Skeletal muscle satellite cell (primary cell): ENCODE measurements around the gene ORM2.

Experiments used
- H3K27me3 ChIP-seq: 2 replicates; pipeline ENCODE4 v1.7.0; 2013; ENCODE audit warnings: low read length; ENCODE audit not compliant: control insufficient read depth, insufficient read depth
- H3K36me3 ChIP-seq: 2 replicates; pipeline ENCODE4 v1.7.0; 2013; ENCODE audit warnings: mild to moderate bottlenecking, control low read depth, low read length; ENCODE audit not compliant: insufficient read depth
- H3K4me1 ChIP-seq: 2 replicates; pipeline ENCODE4 v1.7.0; 2013; ENCODE audit warnings: low read length; ENCODE audit not compliant: control insufficient read depth, insufficient read depth
- H3K4me2 ChIP-seq: 2 replicates; pipeline ENCODE4 v1.7.0; 2013; ENCODE audit warnings: mild to moderate bottlenecking, low read length
- H3K4me3 ChIP-seq: 2 replicates; pipeline ENCODE4 v1.7.0; 2013; ENCODE audit warnings: low read length
- H3K9ac ChIP-seq: 2 replicates; pipeline ENCODE4 v1.7.0; 2013; ENCODE audit warnings: mild to moderate bottlenecking, low read depth, low read length, moderate library complexity
- H3K9me3 ChIP-seq: replicated peaks from 2 replicates; pipeline ENCODE4 v1.7.0; 2013; ENCODE audit warnings: mild to moderate bottlenecking, control low read depth, low read length

Gene ORM2

GRCh38 chr9:114287001-114287762, 42.5 kb upstream of the ORM2 start:
- H3K9ac ChIP-seq, result no peak overlapping the region
- no peak overlapping the region for H3K4me3 ChIP-seq
- H3K36me3 ChIP-seq, result peaks cover 3% of the 10 kb centered on the region
- no peaks in the 10 kb centered on the region for H3K9me3 ChIP-seq
- no peak overlapping the region for H3K4me2 ChIP-seq
- H3K4me1 ChIP-seq, result peaks cover 30% of the 10 kb centered on the region
- H3K27me3 ChIP-seq, result no peaks in the 10 kb centered on the region

DNA sequence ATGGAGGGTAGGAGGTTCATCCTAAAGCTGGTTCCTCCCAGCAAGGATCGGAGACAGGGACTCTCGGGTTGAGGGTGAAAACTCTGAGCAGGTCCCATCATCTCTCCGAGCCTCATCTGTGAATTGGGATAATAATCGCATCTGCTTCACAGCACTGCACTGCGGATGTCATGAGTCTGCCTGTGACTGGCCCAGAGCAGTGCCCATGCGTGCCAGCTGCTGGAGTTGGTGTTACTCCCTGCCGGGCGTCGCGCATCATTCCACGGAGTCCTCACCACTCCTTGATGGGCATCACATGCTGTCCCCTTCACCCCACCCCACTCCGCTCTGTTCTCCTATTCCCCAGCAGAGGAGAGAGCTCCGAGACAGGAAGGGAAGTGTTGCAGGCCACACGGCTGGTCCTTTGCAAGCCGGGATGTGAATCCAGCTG, 41.9 kb upstream of the ORM2 start:
- Histone ChIP-seq H3K36me3 (peaks cover 7% of the 10 kb centered on the region), H3K4me3 (no peak overlapping the region), H3K4me1 (peaks cover 32% of the 10 kb centered on the region), H3K9ac (no peak overlapping the region), H3K9me3 (no peaks in the 10 kb centered on the region), H3K27me3 (no peaks in the 10 kb centered on the region), H3K4me2 (peak overlapping the region; percentile 1)

DNA sequence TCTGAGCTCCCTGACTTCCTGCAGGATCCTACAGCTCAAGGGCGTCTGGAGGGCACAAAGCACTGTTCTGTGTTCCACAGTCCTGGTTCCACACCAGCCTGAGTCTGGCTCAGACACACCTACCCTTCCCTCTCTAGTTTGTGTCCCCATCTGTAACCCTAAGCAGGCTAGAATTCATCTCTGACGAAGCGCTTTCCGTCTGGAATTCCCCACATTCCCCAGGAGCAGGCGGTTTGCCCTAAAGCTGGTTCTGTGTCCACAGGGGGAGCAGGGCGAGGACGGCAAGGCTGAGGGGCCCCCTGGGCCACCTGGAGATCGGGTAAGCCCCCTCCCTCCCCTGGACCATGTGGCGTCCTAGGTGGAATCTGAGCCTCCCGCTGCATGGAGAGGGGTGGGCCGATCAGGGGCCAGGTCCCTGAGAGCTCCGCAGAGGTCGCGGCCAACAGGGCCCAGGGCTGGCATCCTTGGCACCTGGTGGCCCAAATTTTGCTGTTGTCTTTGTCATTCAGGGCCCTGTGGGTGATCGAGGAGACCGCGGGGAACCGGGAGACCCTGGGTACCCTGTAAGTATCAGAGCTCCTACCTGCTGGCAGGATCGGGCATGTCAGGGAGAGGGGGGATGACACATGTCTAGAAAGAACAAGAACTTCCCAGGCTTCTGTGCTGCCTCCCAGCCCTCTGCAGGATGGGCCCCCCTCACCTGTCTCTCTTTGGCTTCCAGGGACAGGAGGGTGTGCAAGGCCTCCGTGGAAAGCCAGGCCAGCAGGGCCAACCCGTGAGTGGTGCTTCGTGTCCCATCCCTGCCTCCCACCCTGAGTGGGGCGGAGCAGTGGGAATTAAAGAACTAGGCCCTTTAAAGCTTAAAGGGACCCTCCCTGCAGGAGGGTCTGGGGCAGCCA, 41.2 kb upstream of the ORM2 start:
- Histone ChIP-seq H3K9me3 (no peaks in the 10 kb centered on the region), H3K9ac (no peak overlapping the region), H3K36me3 (peaks cover 7% of the 10 kb centered on the region), H3K4me1 (peaks cover 29% of the 10 kb centered on the region), H3K27me3 (no peaks in the 10 kb centered on the region), H3K4me3 (no peak overlapping the region), H3K4me2 (peak overlapping the region; percentile 1)

- H3K9me3 ChIP-seq, result no peaks in the 10 kb centered on the region
- H3K4me2 ChIP-seq, result no peak overlapping the region
- peaks cover 7% of the 10 kb centered on the region for H3K36me3 ChIP-seq
- peaks cover 29% of the 10 kb centered on the region for H3K4me1 ChIP-seq
- no peak overlapping the region for H3K4me3 ChIP-seq
- no peaks in the 10 kb centered on the region for H3K27me3 ChIP-seq
- H3K9ac ChIP-seq, result no peak overlapping the region
Observed at GRCh38 chr9:114289106-114289505, 40.6 kb upstream of the ORM2 start.

DNA sequence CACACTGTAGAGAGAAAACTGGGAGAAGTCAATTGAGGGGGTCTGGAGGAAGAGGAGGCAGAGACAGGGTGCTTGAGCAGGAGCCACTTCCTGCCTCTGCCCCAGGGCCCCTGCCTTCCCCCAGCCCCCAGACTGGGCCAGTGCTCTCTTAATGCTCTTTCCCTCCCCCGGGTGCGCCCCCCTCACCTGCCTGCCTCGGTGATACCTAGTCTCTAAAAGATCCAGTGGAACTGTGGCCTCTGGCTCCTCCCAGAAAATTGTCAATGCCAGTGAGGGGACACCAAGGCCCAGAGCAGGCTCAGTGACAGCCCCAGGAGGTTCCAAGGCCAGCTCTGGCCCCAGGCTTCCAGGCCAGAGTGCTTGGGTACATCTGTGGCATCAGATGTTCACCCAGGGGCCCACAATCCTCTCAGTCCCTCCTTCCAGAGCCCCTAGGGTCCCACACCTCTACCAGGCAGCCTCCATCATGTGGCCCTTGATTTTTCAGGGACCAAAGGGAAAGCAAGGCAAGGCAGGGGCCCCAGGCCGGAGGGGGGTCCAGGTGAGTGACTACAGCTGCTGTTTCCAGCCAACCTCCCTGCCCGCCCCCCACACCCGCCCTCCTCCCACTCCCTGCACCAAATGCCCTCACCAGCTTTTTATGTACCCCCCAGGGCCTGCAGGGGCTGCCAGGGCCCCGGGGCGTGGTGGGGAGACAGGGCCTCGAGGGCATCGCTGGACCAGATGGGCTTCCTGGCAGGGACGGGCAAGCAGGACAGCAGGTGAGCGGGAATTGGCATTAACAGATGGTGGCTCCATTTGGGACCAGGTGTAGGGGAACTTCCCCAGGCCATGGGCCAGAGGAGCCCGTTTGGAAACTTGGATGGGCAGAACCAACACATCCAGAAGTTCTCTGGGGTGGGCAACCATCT, 39.8 kb upstream of the ORM2 start:
- Histone ChIP-seq H3K4me1 (peaks cover 29% of the 10 kb centered on the region), H3K36me3 (peaks cover 14% of the 10 kb centered on the region), H3K27me3 (no peaks in the 10 kb centered on the region), H3K9me3 (peaks cover 4% of the 10 kb centered on the region), H3K4me2 (no peak overlapping the region), H3K9ac (no peak overlapping the region), H3K4me3 (no peak overlapping the region)

GRCh38 chr9:114290561-114290986, 39.1 kb upstream of the ORM2 start:
- Histone ChIP-seq H3K4me1 (peaks cover 23% of the 10 kb centered on the region), H3K4me2 (no peak overlapping the region), H3K9me3 (peaks cover 4% of the 10 kb centered on the region), H3K9ac (no peak overlapping the region), H3K36me3 (peaks cover 20% of the 10 kb centered on the region), H3K4me3 (no peak overlapping the region), H3K27me3 (no peaks in the 10 kb centered on the region)

DNA sequence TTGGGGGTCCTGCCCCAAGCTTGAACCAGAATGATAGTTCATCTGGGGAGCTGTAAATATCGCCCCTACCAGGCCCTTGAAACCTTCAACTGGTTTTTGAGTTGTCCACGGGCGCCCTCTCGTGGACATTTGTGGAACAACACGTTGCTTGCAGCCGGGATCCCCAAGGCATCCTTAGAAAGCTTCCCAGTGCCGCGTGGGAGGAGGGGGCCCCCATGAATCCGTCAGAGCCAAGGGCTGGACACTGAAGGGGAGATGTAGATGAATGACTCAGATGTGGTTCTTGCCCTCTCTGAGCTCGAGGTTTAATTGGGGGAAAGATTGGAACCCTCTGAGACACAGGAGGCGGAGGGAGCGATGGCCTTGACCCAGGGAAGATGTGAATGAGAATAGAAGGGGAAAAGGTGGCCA, 38.6 kb upstream of the ORM2 start:
- H3K4me3 ChIP-seq, result no peak overlapping the region
- H3K9me3 ChIP-seq, result peaks cover 4% of the 10 kb centered on the region

DNA sequence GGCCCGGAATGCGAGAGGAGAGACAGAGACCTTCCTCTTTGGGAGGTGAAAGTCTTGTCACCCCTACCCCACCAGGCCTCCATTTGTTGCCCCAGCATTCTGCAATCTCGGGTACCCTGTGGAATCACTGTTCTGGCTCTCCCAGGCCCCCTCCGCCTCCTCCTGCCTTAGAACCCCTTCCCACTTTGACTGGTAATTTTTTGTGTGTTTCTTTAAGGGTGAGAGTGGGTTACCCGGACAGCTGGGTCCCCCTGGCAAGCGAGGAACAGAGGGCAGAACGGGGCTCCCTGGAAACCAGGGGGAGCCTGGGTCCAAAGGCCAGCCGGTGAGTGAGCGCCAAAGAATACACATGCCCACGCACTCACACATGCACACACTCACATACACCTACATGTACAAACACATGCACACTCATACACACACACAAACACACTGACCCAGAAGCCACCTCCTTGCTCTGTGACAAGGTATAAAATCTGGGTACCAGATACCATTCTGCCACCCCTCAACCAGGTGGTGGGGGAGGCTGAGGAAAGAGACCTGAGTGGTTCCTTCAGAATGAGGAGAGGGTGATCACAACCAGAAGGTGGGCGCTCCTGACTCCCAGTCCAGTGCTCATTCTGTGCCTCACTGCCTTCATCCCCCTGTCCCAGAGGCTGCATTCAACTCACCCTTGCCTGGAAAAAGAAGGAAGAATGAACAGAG, 37.6 kb upstream of the ORM2 start:
- Histone ChIP-seq H3K27me3 (no peaks in the 10 kb centered on the region), H3K36me3 (peaks cover 24% of the 10 kb centered on the region), H3K9ac (no peak overlapping the region), H3K9me3 (peaks cover 4% of the 10 kb centered on the region), H3K4me1 (peaks cover 16% of the 10 kb centered on the region), H3K4me2 (no peak overlapping the region), H3K4me3 (no peak overlapping the region)

More for the DNA sequence above, 38.6 kb upstream of the ORM2 start:
- peaks cover 24% of the 10 kb centered on the region for H3K36me3 ChIP-seq
- peaks cover 18% of the 10 kb centered on the region for H3K4me1 ChIP-seq
- no peak overlapping the region for H3K9ac ChIP-seq
- H3K27me3 ChIP-seq, result no peaks in the 10 kb centered on the region
- H3K4me2 ChIP-seq, result no peak overlapping the region

DNA sequence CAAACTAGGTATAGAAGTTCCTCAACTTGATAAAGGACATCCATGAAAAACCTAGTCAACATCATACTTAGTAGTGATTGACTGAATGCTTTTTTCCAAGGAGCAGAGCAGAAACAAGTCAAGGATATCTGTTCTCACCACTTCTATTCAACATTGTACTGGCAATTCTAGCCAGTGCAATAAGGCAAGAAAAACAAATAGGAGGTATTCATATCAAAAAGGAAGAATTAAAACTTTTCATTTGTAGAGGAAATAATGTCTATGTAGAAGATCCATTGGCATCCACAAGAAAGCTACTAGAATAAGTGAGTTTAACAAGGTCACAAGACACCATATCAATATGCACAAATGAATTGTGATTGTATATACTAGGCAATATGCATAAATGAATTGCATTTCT, 35.0 kb upstream of the ORM2 start:
- peaks cover 5% of the 10 kb centered on the region for H3K4me1 ChIP-seq
- peaks cover 29% of the 10 kb centered on the region for H3K36me3 ChIP-seq
- H3K9ac ChIP-seq, result no peak overlapping the region

GRCh38 chr9:114296338-114296737, 33.3 kb upstream of the ORM2 start:
- H3K36me3 ChIP-seq, result peaks cover 36% of the 10 kb centered on the region

More for the DNA sequence above, 35.0 kb upstream of the ORM2 start:
- peaks cover 4% of the 10 kb centered on the region for H3K9me3 ChIP-seq
- no peak overlapping the region for H3K4me3 ChIP-seq
- H3K27me3 ChIP-seq, result no peaks in the 10 kb centered on the region
- H3K4me2 ChIP-seq, result no peak overlapping the region

More at GRCh38 chr9:114296338-114296737, 33.3 kb upstream of the ORM2 start:
- Histone ChIP-seq H3K4me2 (no peak overlapping the region), H3K4me1 (peaks cover 5% of the 10 kb centered on the region), H3K4me3 (no peak overlapping the region), H3K9me3 (peaks cover 4% of the 10 kb centered on the region), H3K27me3 (no peaks in the 10 kb centered on the region), H3K9ac (no peak overlapping the region)
